K562 (cell line): Measurements from ENCODE around the gene CLIC1. TPM values are rescaled to one million over a fixed set of nuclear protein-coding genes. Genes with fewer than 3 reads are reported as not detected.

Experiments
- BDP1 ChIP-seq: IDR thresholded peaks from 3 replicates; pipeline ENCODE4 v1.6.1; 2011; ENCODE audit not compliant: insufficient read length, insufficient read depth
- CREB1 ChIP-seq, 2 experiments: sonication (generic) in 1 of 2; formaldehyde crosslinking in 1 of 2; IDR thresholded peaks; 2 replicates each; pipeline versions ENCODE4 v1.6.1 to v1.8.0; 2012 to 2022; ENCODE audit warnings: inconsistent platforms in 1 of 2, mild to moderate bottlenecking in 1 of 2, missing genetic modification reagents in 1 of 2, moderate library complexity in 1 of 2
- CREBBP ChIP-seq: IDR thresholded peaks from one replicate; pipeline ENCODE4 v1.6.1; 2012; ENCODE audit warnings: low read depth, mild to moderate bottlenecking, control low read depth, inconsistent platforms, low read length
- ERF ChIP-seq: fragments of 450-650 bp; formaldehyde crosslinking; IDR thresholded peaks from 2 replicates; pipeline ENCODE4 v1.4.0; 2020; ENCODE audit warnings: mild to moderate bottlenecking, mixed read lengths
- FUS ChIP-seq: fragments of 200-400 bp; formaldehyde crosslinking; optimal IDR thresholded peaks from 2 replicates; pipeline ENCODE3; 2017; ENCODE audit warnings: low read depth, low read length
- IRF9 ChIP-seq: fragments of 450-650 bp; IDR thresholded peaks from 2 replicates; pipeline ENCODE4 v1.6.1; 2016; ENCODE audit warnings: missing biosample characterization, missing genetic modification characterization
- KDM1A ChIP-seq, 2 experiments: fragments of 450-650 bp; IDR thresholded peaks; 2 replicates each; pipeline ENCODE4 v1.6.1; 2016; ENCODE audit warnings: mild to moderate bottlenecking in 2 of 2
- MAFF ChIP-seq: IDR thresholded peaks from 2 replicates; pipeline ENCODE4 v1.6.1; 2012; ENCODE audit warnings: low read length, improper control_type of control experiment
- MAFG ChIP-seq: fragments of 450-650 bp; conservative IDR thresholded peaks from 2 replicates; pipeline ENCODE4 v1.6.1; 2016; ENCODE audit warnings: missing genetic modification characterization, missing compliant biosample characterization
- MIER1 ChIP-seq: fragments of 450-650 bp; IDR thresholded peaks from 2 replicates; pipeline ENCODE4 v1.6.1; 2016; ENCODE audit warnings: antibody characterized with exemption, mild to moderate bottlenecking, low read depth
- MXD1 ChIP-seq: fragments of 250-450 bp; sonication (Bioruptor Pico); IDR thresholded peaks from 2 replicates; pipeline ENCODE4 v1.8.0; 2021; ENCODE audit warnings: borderline replicate concordance, mild to moderate bottlenecking, moderate library complexity; ENCODE audit not compliant: poor library complexity, severe bottlenecking
- NR0B1 ChIP-seq: fragments of 450-650 bp; IDR thresholded peaks from one replicate; pipeline ENCODE4 v1.6.1; 2018; ENCODE audit warnings: mild to moderate bottlenecking, moderate library complexity; ENCODE audit not compliant: partially characterized antibody
- NR1H2 ChIP-seq: sonication (generic); formaldehyde crosslinking; IDR thresholded peaks from 2 replicates; pipeline ENCODE4 v1.4.0; 2020; ENCODE audit warnings: mild to moderate bottlenecking, missing genetic modification reagents
- NRF1 ChIP-seq, 2 experiments: fragments of 450-650 bp; IDR thresholded peaks in 1 of 2; conservative IDR thresholded peaks in 1 of 2; 2 replicates each; pipeline ENCODE4 v1.6.1; 2014; ENCODE audit warnings: mild to moderate bottlenecking in 2 of 2
- SAFB2 ChIP-seq: fragments of 200-400 bp; formaldehyde crosslinking; IDR thresholded peaks from 2 replicates; pipeline ENCODE4 v1.6.1; 2018; ENCODE audit warnings: borderline replicate concordance, low read length, low read depth, moderate library complexity; ENCODE audit not compliant: severe bottlenecking
- THAP12 ChIP-seq: fragments of 250-450 bp; sonication (Bioruptor Pico); IDR thresholded peaks from 2 replicates; pipeline ENCODE4 v1.9.0; 2021; ENCODE audit warnings: mild to moderate bottlenecking, inconsistent platforms
- ZBTB1 ChIP-seq: sonication (generic); formaldehyde crosslinking; IDR thresholded peaks from 2 replicates; pipeline ENCODE4 v1.8.1; 2023; ENCODE audit warnings: missing genetic modification reagents, low read depth, mild to moderate bottlenecking, borderline replicate concordance
- ZFPM2 ChIP-seq: fragments of 250-450 bp; sonication (Bioruptor Pico); IDR thresholded peaks from 2 replicates; pipeline ENCODE4 v1.5.1; 2022; ENCODE audit warnings: mild to moderate bottlenecking
- ZNF124 ChIP-seq: sonication (generic); formaldehyde crosslinking; IDR thresholded peaks from 2 replicates; pipeline ENCODE4 v1.8.1; 2022; ENCODE audit warnings: missing genetic modification reagents
- ZNF408 ChIP-seq: fragments of 250-450 bp; sonication (Bioruptor Pico); IDR thresholded peaks from 2 replicates; pipeline ENCODE4 v1.4.0; 2020; ENCODE audit warnings: low read depth, mild to moderate bottlenecking, moderate library complexity
- ZNF507 ChIP-seq: conservative IDR thresholded peaks from 2 replicates; pipeline ENCODE4 v1.6.1; 2017; ENCODE audit warnings: missing genetic modification characterization, missing compliant biosample characterization
- ZNF561 ChIP-seq: fragments of 450-650 bp; formaldehyde crosslinking; conservative IDR thresholded peaks from 2 replicates; pipeline ENCODE4 v1.4.0; 2020; ENCODE audit warnings: mild to moderate bottlenecking, moderate library complexity
- ZNF696 ChIP-seq: fragments of 250-450 bp; sonication (Bioruptor Pico); conservative IDR thresholded peaks from 2 replicates; pipeline ENCODE4 v1.4.0; 2020; ENCODE audit warnings: mild to moderate bottlenecking, moderate library complexity
- polyA plus RNA-seq, 8 experiments: library from polyadenylated mRNA; depleted of rRNA in 4 of 8; stranded (reverse) in 5 of 8; unstranded in 3 of 8; fragments of >200 nt; fragmentation: Nextera tagmentation in 2 of 8; fragmentation: Illumina TruSeq in 1 of 8; extraction: Ambion mirVana in 2 of 8; extraction: Trizol in 1 of 8; gene quantifications; 2 replicates each; pipeline versions ENCODE4 v1.2.1 to v1.2.3, GENCODE V29; 2011 to 2014; ENCODE audit warnings: inconsistent platforms in 1 of 8, missing spikeins in 1 of 8
- total RNA-seq, 7 experiments: library from RNA; depleted of rRNA in 6 of 7; stranded (reverse); fragments of >200 nt in 6 of 7; fragmentation: Illumina TruSeq in 2 of 7; extraction: Trizol in 2 of 7; gene quantifications; 2 replicates each; pipeline versions ENCODE4 v1.2.1 to v1.2.3, GENCODE V29; 2011 to 2021; ENCODE audit warnings: low replicate concordance in 1 of 7

The CLIC1 gene
- total and polyA plus RNA-seq, 9 of the 15 experiments (the other 6 are each of a cell fraction or from before 2014, with no cell fraction given): 1,267 to 2,419 (median 1,808) TPM

DNA sequence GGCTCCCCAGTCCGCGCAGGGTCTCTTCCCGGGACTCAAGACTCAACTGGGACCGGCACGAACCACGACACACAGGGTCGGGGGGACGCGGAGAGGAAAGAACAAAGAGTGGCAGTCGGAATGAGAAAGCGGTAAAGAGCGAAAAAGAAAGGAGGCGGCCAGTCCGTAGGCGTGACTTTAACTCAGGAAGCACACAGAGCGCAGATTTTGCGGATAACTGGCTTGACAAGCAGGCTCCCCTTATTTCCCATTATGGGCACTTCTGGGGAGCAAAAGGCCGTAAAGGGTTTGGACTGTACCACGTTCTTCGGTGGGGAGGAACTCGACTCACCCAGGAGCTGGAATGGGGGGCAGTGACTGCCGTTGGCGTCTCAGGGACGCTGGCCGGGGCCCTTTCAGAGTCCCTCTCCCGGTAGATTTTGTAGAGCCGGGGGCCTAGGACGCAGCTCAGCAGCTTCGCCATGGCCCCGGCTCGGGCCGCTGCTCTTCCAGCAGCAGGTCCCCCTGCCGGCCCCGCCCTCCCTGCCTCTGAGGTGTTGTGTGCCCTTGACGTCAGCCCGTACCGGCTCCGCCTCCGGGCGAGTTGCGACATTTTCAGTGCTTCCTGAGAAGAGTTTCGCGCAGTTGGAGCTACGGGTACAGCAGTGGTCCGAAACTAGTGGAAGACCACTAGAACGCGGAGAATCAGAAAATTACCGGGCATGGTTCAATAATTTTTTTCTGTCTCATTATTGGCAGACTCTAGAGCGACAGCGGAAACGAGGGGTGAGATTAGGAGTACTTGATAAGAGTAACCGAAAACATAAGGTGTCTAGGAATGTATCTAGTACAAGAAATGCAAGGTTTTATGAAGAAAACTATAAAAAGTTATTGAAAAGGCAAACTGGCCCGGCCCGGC lies 33.3 kb downstream of the CLIC1 start, which contains the start of gene ABHD16A (continued):
- peak; percentile 84 for TF ChIP-seq IRF9 (tag)
- TF ChIP-seq MXD1 (CRISPR knock-in tag): no peak
- TF ChIP-seq NRF1 (conservative IDR thresholded peaks at IDR 0.05 in 1 of 2, IDR thresholded peaks at IDR 0.05 in 1 of 2): peak; percentile 73 to 77
- no peak for TF ChIP-seq NR0B1
- no peak for TF ChIP-seq FUS
- peak; percentile 94 for TF ChIP-seq CREB1 (IDR thresholded peaks at IDR 0.05)
- TF ChIP-seq CREB1 (CRISPR knock-in tag; IDR thresholded peaks at IDR 0.05): peak; percentile 94
- peak; percentile 31; the same call in 1 of the 2 replicates for TF ChIP-seq ZBTB1
- no peak; the same call in 1 of the 2 replicates for TF ChIP-seq MAFG (tag)
- peak; percentile 87 for TF ChIP-seq THAP12
- no peak for TF ChIP-seq ZNF408 (CRISPR knock-in tag)
- no peak for TF ChIP-seq ZNF124
- TF ChIP-seq NR1H2 (CRISPR knock-in tag): 0 out of 2 replicates have a peak, but pooled peaks have one; percentile 60
- TF ChIP-seq ZFPM2 (CRISPR knock-in tag): no peak; the same call in 1 of the 2 replicates
- peak; percentile 74 for TF ChIP-seq ERF (CRISPR knock-in tag)
- no peak for TF ChIP-seq CREBBP
- TF ChIP-seq MAFF: peak; percentile 61
- no peak for TF ChIP-seq BDP1
- no peak for TF ChIP-seq ZNF507
- TF ChIP-seq KDM1A (IDR thresholded peaks at IDR 0.05): no peak
- no peak; the same call in 1 of the 2 replicates for TF ChIP-seq MIER1
- TF ChIP-seq ZNF561: no peak
- TF ChIP-seq SAFB2: no peak
- TF ChIP-seq ZNF696 (CRISPR knock-in tag): no peak
